Measurements from ENCODE around the gene RFX4. TPM values are rescaled to one million over a fixed set of nuclear protein-coding genes. Genes with fewer than 3 reads are reported as not detected.

The RFX4 gene
- total and polyA plus RNA-seq, 9 of the 15 experiments (the other 6 are each of a cell fraction or from before 2014, with no cell fraction given) = not detected

- H3K4me3 ChIP-seq = no peak overlapping the region
- 14% methylated on average over 7 of the region's 7 CpGs for WGBS (ENCODE audit: insufficient coverage, low coverage, missing lambda C conversion rate)
- no peaks in the 10 kb centered on the region for H3K79me2 ChIP-seq (ENCODE audit: control insufficient read depth, insufficient read depth, low read length)
- CTCF ChIA-PET (ENCODE audit: low intra/inter-chr PET ratio) = no interaction called here
- intact Hi-C loops (cut with micrococcal nuclease) = loop anchor here (5.0 to 10.0 kb wide), 2 partner anchors 233 to 300 kb away; no protein-coding TSS in a partner anchor
- no peak overlapping the region for H3K4me2 ChIP-seq (ENCODE audit: insufficient read depth, low read length)
- DNase-seq (ENCODE audit: extremely low read depth in 1 of 4, low spot score in 3 of 4) = no peak
- H3K9me3 ChIP-seq (replicated peaks; ENCODE audit: control insufficient read depth, insufficient read depth, low read depth, low read length) = no peaks in the 10 kb centered on the region
- H3K36me3 ChIP-seq (ENCODE audit: control insufficient read depth, insufficient read depth, low read length) = no peaks in the 10 kb centered on the region
- TF ChIP-seq FOS (IDR thresholded peaks at IDR 0.05; ENCODE audit: extremely low read depth, insufficient read length) (no peak), U2AF1 (optimal IDR thresholded peaks at IDR 0.05; ENCODE audit: low read depth, low read length) (no peak), MCM7 (IDR thresholded peaks at IDR 0.05) (no peak), ZNF274 (IDR thresholded peaks at IDR 0.05; ENCODE audit: borderline replicate concordance, low read depth, low read length) (no peak), COPS2 (conservative IDR thresholded peaks at IDR 0.05) (no peak), MECOM (CRISPR knock-in tag; IDR thresholded peaks at IDR 0.05) (no peak)
- TF ChIP-seq, protein P1, sequence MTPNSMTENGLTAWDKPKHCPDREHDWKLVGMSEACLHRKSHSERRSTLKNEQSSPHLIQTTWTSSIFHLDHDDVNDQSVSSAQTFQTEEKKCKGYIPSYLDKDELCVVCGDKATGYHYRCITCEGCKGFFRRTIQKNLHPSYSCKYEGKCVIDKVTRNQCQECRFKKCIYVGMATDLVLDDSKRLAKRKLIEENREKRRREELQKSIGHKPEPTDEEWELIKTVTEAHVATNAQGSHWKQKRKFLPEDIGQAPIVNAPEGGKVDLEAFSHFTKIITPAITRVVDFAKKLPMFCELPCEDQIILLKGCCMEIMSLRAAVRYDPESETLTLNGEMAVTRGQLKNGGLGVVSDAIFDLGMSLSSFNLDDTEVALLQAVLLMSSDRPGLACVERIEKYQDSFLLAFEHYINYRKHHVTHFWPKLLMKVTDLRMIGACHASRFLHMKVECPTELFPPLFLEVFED (CRISPR knock-in tag; conservative IDR thresholded peaks at IDR 0.05) = no peak
- H3K9me1 ChIP-seq (ENCODE audit: control insufficient read depth, insufficient read depth, low read length) = no peaks in the 10 kb centered on the region
- no peak for FAIRE-seq
- no peak for ATAC-seq
- in situ Hi-C loops (cut with MboI) = no loop called here
- no TSS peak for BruUV-seq (replicated peaks)
- POLR2A ChIA-PET = interaction anchor here (1.2 kb wide), 1 partner anchor 8 kb away, joined by 3 read pairs; no protein-coding TSS in a partner anchor
- no peak overlapping the region for H3K27ac ChIP-seq (ENCODE audit: extremely low read depth, low read depth, low read length)
- H3K27me3 ChIP-seq (ENCODE audit: control insufficient read depth in 2 of 2, insufficient read depth in 2 of 2, low read length in 2 of 2) = peaks cover 11 to 21% of the 10 kb centered on the region in 2 experiments; a peak in 3 of 5 replicates
- H2AFZ ChIP-seq (ENCODE audit: low read depth, low read length) = no peak overlapping the region
- no peaks in the 10 kb centered on the region for H4K20me1 ChIP-seq (replicated peaks; ENCODE audit: control insufficient read depth, insufficient read depth, low read length)
- no peaks in the 10 kb centered on the region for H3K4me1 ChIP-seq (replicated peaks in 1 of 2; ENCODE audit: control insufficient read depth in 2 of 2, insufficient read depth in 2 of 2, low read length in 2 of 2)
- no peak overlapping the region for H3K9ac ChIP-seq (ENCODE audit: insufficient read depth in 1 of 2, low read depth in 2 of 2, low read length in 2 of 2)
Observed at GRCh38 chr12:106684497-106684896, 101.7 kb downstream of the RFX4 start.
